A673 (cell line): ENCODE results near the gene C1orf74. TPM values are rescaled to one million over a fixed set of nuclear protein-coding genes. Genes with fewer than 3 reads are reported as not detected.

Source experiments
- BruUV-seq: library from RNA; stranded (reverse); fragments of 400-500 nt; replicated peaks from 2 replicates; lab custom pipeline; 2021; lab: Mats Ljungman, UMichigan
- CTCF ChIA-PET: fragments of 300-600 bp; sonication (Branson Sonifier 250); formaldehyde crosslinking; loops from one replicate; lab custom pipeline; 2022; ENCODE audit warnings: antibody characterized with exemption; lab: Charles Lee
- POLR2A ChIA-PET: fragments of 300-600 bp; sonication (Branson Sonifier 250); formaldehyde crosslinking; loops from one replicate; lab custom pipeline; 2022; ENCODE audit warnings: antibody characterized with exemption; ENCODE audit not compliant: low non-redundant PET; lab: Charles Lee
- DNase-seq: peaks from one replicate; pipeline ENCODE4 v3.0.0-alpha.2; 2015; ENCODE audit warnings: low spot score
- H3K27ac ChIP-seq: fragments of 200-600 bp; sonication (generic); 2 replicates; pipeline ENCODE4 v1.5.1; 2016; ENCODE audit warnings: mixed run types, low read depth, mild to moderate bottlenecking, mixed read lengths, antibody characterized with exemption, low read length; ENCODE audit not compliant: poor library complexity, severe bottlenecking
- H3K27me3 ChIP-seq: fragments of 200-600 bp; sonication (generic); replicated peaks from 2 replicates; pipeline ENCODE4 v1.6.1; 2017; ENCODE audit warnings: mixed run types, low read depth, mild to moderate bottlenecking, mixed read lengths, antibody characterized with exemption, low read length; ENCODE audit not compliant: insufficient read depth, poor library complexity
- H3K36me3 ChIP-seq: fragments of 200-600 bp; sonication (generic); 2 replicates; pipeline ENCODE4 v1.6.1; 2016; ENCODE audit warnings: mixed run types, mild to moderate bottlenecking, mixed read lengths, antibody characterized with exemption, low read length; ENCODE audit not compliant: insufficient read depth, poor library complexity, severe bottlenecking
- H3K4me1 ChIP-seq: fragments of 200-600 bp; sonication (generic); 2 replicates; pipeline ENCODE4 v1.6.1; 2017; ENCODE audit warnings: mixed run types, mild to moderate bottlenecking, mixed read lengths, antibody characterized with exemption, low read length; ENCODE audit not compliant: insufficient read depth, poor library complexity, severe bottlenecking
- H3K4me3 ChIP-seq: fragments of 200-600 bp; sonication (generic); 2 replicates; pipeline ENCODE4 v1.5.1; 2016; ENCODE audit warnings: low read depth, mixed run types, mild to moderate bottlenecking, mixed read lengths, low read length; ENCODE audit not compliant: poor library complexity, severe bottlenecking
- H3K9me3 ChIP-seq: fragments of 200-600 bp; sonication (generic); 2 replicates; pipeline ENCODE4 v1.6.1; 2016; ENCODE audit warnings: mixed run types, low read depth, mild to moderate bottlenecking, mixed read lengths, antibody characterized with exemption, low read length; ENCODE audit not compliant: poor library complexity, severe bottlenecking
- CTCF ChIP-seq: fragments of 300-800, 200-600 bp; sonication (generic); conservative IDR thresholded peaks from 2 replicates; pipeline ENCODE4 v1.5.1; 2017; ENCODE audit warnings: low read depth, mild to moderate bottlenecking, antibody characterized with exemption, low read length, moderate library complexity, mixed read lengths
- EZH2 ChIP-seq: fragments of 200-600 bp; sonication (generic); IDR thresholded peaks from 2 replicates; pipeline ENCODE4 v1.6.1; 2017; ENCODE audit warnings: borderline replicate concordance, low read depth, mild to moderate bottlenecking, mixed read lengths, antibody characterized with exemption, low read length; ENCODE audit not compliant: poor library complexity, severe bottlenecking
- intact Hi-C: fragments of 100-400 bp; cut with micrococcal nuclease; formaldehyde crosslinking; loops from one replicate; pipeline ENCODE4 v1.10.0; 2022; ENCODE audit not compliant: unreplicated experiment
- total RNA-seq: library from RNA; stranded (reverse); gene quantifications from 2 replicates; pipeline ENCODE4 v1.2.3, GENCODE V29; 2021

C1orf74 gene
- total RNA-seq, 1 experiment from 2014 or later = 4.2 TPM

- H3K4me3 ChIP-seq = no peak overlapping the region
- DNase-seq = no peak
- H3K4me1 ChIP-seq = peaks cover 37% of the 10 kb centered on the region
- no peaks in the 10 kb centered on the region for H3K9me3 ChIP-seq
- no peak overlapping the region for H3K27ac ChIP-seq
- no peak for TF ChIP-seq CTCF
- no peak for TF ChIP-seq EZH2
- CTCF ChIA-PET = no interaction called here
- no TSS peak for BruUV-seq
- intact Hi-C loops = no loop called here
- H3K36me3 ChIP-seq = no peaks in the 10 kb centered on the region
- POLR2A ChIA-PET = no interaction called here
- H3K27me3 ChIP-seq = no peaks in the 10 kb centered on the region
Measured at GRCh38 chr1:209767096-209767495, 17.3 kb downstream of the C1orf74 start.

- DNase-seq = no peak
- H3K4me3 ChIP-seq = no peak overlapping the region
- H3K36me3 ChIP-seq = no peaks in the 10 kb centered on the region
- intact Hi-C loops = no loop called here
- H3K27ac ChIP-seq = no peak overlapping the region
- H3K9me3 ChIP-seq = no peaks in the 10 kb centered on the region
- no peaks in the 10 kb centered on the region for H3K27me3 ChIP-seq
- TF ChIP-seq EZH2 = no peak
- TF ChIP-seq CTCF = no peak
- ChIA-PET CTCF (no interaction called here), POLR2A (no interaction called here)
- no TSS peak for BruUV-seq
- H3K4me1 ChIP-seq = peaks cover 37% of the 10 kb centered on the region
Measured at GRCh38 chr1:209766051-209766450, 18.3 kb downstream of the C1orf74 start.

GRCh38 chr1:209761011-209761635 is 23.2 kb downstream of the C1orf74 start:
- no peak for TF ChIP-seq CTCF
- TF ChIP-seq EZH2 = no peak
- BruUV-seq = no TSS peak

More at GRCh38 chr1:209761011-209761635, 23.2 kb downstream of the C1orf74 start:
- Histone ChIP-seq H3K4me1 (no peaks in the 10 kb centered on the region), H3K36me3 (no peaks in the 10 kb centered on the region), H3K27me3 (no peaks in the 10 kb centered on the region), H3K4me3 (no peak overlapping the region), H3K27ac (no peak overlapping the region), H3K9me3 (no peaks in the 10 kb centered on the region)
- intact Hi-C loops = no loop called here
- DNase-seq = no peak
- ChIA-PET CTCF (no interaction called here), POLR2A (no interaction called here)
